DOHH2 (cell line): Measurements from ENCODE around the gene KDM5A.

Experiments used
- CTCF ChIP-seq: fragments of 200-600 bp; sonication (generic); IDR thresholded peaks from one replicate; pipeline ENCODE4 v1.5.1; 2014; ENCODE audit warnings: antibody characterized with exemption, mild to moderate bottlenecking, low read depth, low read length; ENCODE audit not compliant: poor library complexity, severe bottlenecking
- EZH2phosphoT487 ChIP-seq: fragments of 200-600 bp; sonication (generic); IDR thresholded peaks from 2 replicates; pipeline ENCODE4 v1.6.1; 2017; ENCODE audit warnings: borderline replicate concordance, mild to moderate bottlenecking, antibody characterized with exemption, low read length, moderate library complexity, mixed read lengths

- TF ChIP-seq CTCF (no peak), EZH2phosphoT487 (no peak)
Observed at GRCh38 chr12:232731-233614, 156.1 kb downstream of the KDM5A start.
